B cell (primary cell): ENCODE measurements around the gene TBC1D21.

ENCODE experiments used
- CTCF ChIP-seq: fragments of 200-600 bp; IDR thresholded peaks from one replicate; pipeline ENCODE4 v1.8.0; 2022; ENCODE audit warnings: antibody characterized with exemption, mild to moderate bottlenecking
- EZH2 ChIP-seq: IDR thresholded peaks from 2 replicates; pipeline ENCODE4 v1.6.1; 2012; ENCODE audit warnings: borderline replicate concordance, low read depth, mild to moderate bottlenecking, moderate library complexity, low read length; ENCODE audit not compliant: insufficient read depth, poor library complexity, severe bottlenecking

DNA sequence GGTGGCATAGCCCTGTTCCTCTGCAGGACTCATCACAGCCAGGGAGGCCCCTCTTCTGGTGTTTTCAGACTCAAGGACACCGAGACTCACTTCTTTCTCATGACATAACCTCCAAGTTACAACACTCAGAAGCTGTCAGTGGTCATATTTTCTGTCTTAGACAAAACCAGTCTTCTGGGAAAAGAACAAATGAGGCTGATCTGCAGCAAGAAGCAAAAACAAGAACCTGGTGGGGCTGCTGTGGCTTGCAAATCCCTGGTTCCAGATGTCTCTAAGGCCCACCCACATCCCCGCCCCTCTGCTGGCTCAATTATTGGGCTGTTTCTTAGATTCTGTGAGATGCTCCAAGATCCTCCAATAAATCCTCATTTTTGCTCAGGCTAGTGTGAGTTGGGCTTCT, 36.3 kb downstream of the TBC1D21 start:
- no peak for TF ChIP-seq CTCF
- no peak for TF ChIP-seq EZH2
